Measurements from ENCODE around the gene MPC2.

Gene MPC2

DNA sequence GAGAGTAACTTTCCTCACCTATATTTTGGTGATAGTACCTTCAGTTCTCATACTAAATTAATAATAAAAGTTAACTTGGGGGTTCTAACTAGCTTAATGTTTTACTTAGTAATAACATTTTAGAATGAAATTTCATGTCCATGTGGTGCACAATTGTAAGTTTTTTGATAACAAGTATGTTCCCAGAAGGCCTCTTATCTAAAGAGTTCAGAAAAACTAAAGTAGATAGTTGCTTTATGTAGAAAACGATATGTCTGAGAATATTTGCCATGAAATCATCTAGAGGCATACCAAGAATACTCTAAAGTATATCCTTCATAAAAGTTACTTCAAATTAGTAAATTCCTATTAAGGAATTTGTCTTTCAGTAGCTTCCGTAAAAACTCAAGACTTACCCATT is 12.8 kb downstream of the MPC2 start:
- TF ChIP-seq FOXM1 (IDR thresholded peaks at IDR 0.05; ENCODE audit: borderline replicate concordance), result no peak
- TF ChIP-seq ELF4 (IDR thresholded peaks at IDR 0.05), result no peak
- TF ChIP-seq L3MBTL2 (conservative IDR thresholded peaks at IDR 0.05), result no peak
- no peak for TF ChIP-seq HDGF (IDR thresholded peaks at IDR 0.05; ENCODE audit: borderline replicate concordance)
- TF ChIP-seq FOXK2 (IDR thresholded peaks at IDR 0.05), result no peak
- TF ChIP-seq TARDBP (IDR thresholded peaks at IDR 0.05), result no peak
- TF ChIP-seq SUZ12 (IDR thresholded peaks at IDR 0.05), result no peak
- TF ChIP-seq CTBP1 (IDR thresholded peaks at IDR 0.05; ENCODE audit: borderline replicate concordance), result no peak
- no peak for TF ChIP-seq SP1 (IDR thresholded peaks at IDR 0.05)
- TF ChIP-seq ZNF384 (IDR thresholded peaks at IDR 0.05), result no peak
- no peak for TF ChIP-seq FOXA1 (IDR thresholded peaks at IDR 0.05)
- ChIA-PET CTCF (interaction anchor here (0.7 kb wide), 1 partner anchor 9 kb away, joined by 3 read pairs; no protein-coding TSS in a partner anchor), POLR2A (interaction anchor here (5.3 kb wide), 1 partner anchor 12 kb away, joined by 39 read pairs; the partner anchor contains the start of genes DCAF6 and MPC2)
- no peak for DNase-seq (ENCODE audit: extremely low spot score)

DNA sequence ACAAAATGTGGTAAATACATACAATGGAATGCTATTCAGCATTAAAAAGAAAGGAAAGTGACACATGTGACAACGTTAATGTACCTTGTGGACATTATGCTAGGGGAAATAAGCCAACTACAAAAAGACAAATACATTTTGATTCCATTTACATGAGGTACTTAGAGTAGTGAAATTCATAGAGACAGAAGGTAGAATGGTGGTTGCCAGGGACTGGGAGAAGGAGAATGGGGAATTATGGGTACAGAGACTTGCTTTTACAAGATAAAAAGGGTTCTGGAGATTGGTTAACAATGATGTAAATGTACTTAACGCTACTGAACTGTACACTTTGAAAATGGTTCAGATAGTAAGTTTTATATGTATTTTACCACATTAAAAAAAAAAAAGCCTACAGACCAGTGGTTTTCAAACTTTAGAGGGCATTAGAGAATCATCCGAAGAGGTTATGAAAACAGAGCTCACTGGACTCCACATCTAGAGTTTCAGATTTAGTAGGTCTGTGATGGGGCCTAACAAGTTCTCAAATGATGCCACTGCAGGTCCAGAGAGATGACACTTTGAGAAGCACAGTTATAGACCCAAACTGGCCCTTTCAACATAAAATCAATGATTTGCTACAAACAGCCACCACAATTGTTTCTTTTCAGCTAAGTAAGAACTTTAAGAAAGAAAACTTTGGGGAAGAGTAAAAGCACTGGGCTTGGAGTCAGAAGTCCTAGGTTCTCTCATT is 13.4 kb downstream of the MPC2 start:
- CTCF ChIA-PET, result interaction anchor here (0.7 kb wide), 1 partner anchor 10 kb away, joined by 3 read pairs; no protein-coding TSS in a partner anchor
- POLR2A ChIA-PET, result interaction anchor here (5.3 kb wide), 1 partner anchor 12 kb away, joined by 39 read pairs; the partner anchor contains the start of genes DCAF6 and MPC2
- no peak for DNase-seq (ENCODE audit: extremely low spot score)
- TF ChIP-seq ELF4 (IDR thresholded peaks at IDR 0.05) (no peak), FOXK2 (IDR thresholded peaks at IDR 0.05) (no peak), BHLHE40 (IDR thresholded peaks at IDR 0.05; ENCODE audit: borderline replicate concordance) (no peak), ZNF384 (IDR thresholded peaks at IDR 0.05) (no peak), TARDBP (IDR thresholded peaks at IDR 0.05) (no peak)
- TF ChIP-seq, protein P1, sequence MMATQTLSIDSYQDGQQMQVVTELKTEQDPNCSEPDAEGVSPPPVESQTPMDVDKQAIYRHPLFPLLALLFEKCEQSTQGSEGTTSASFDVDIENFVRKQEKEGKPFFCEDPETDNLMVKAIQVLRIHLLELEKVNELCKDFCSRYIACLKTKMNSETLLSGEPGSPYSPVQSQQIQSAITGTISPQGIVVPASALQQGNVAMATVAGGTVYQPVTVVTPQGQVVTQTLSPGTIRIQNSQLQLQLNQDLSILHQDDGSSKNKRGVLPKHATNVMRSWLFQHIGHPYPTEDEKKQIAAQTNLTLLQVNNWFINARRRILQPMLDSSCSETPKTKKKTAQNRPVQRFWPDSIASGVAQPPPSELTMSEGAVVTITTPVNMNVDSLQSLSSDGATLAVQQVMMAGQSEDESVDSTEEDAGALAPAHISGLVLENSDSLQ (IDR thresholded peaks at IDR 0.05), result no peak

DNA sequence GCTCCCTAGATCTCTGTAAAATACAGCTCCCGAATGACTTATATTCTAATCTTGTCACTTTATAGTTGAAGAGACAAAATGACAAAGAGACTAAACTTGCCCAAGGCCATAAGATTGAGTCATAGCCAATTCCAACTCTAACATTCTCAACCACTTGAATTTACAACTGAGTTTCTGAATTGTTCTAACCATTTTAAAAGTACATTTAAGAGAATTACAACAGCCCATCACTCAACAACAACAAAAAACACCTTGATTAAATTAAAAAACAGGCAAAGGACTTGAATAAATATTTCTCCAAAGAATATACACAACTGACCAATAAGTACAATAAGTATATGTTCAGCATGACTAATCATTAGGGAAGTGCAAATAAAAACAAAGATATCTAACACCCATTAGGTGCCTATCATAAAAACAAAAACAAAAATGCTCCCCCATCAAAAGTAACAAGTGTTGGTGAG is 14.2 kb downstream of the MPC2 start:
- no peak for DNase-seq (ENCODE audit: extremely low spot score)
- CTCF ChIA-PET, result no interaction called here
- POLR2A ChIA-PET, result no interaction called here
- no peak for TF ChIP-seq CTBP1 (IDR thresholded peaks at IDR 0.05; ENCODE audit: borderline replicate concordance)
- TF ChIP-seq, protein P1 (IDR thresholded peaks at IDR 0.05), result no peak
- no peak for TF ChIP-seq HDGF (IDR thresholded peaks at IDR 0.05; ENCODE audit: borderline replicate concordance)
- no peak for TF ChIP-seq ZNF384 (IDR thresholded peaks at IDR 0.05)
- no peak for TF ChIP-seq ARNT (IDR thresholded peaks at IDR 0.05)
- no peak for TF ChIP-seq FOXA1 (IDR thresholded peaks at IDR 0.05)
- TF ChIP-seq L3MBTL2 (conservative IDR thresholded peaks at IDR 0.05), result no peak
- no peak for TF ChIP-seq NFRKB (IDR thresholded peaks at IDR 0.05)
- TF ChIP-seq FOXM1 (IDR thresholded peaks at IDR 0.05; ENCODE audit: borderline replicate concordance), result no peak
- no peak for TF ChIP-seq LEF1 (IDR thresholded peaks at IDR 0.05; ENCODE audit: borderline replicate concordance)
- no peak for TF ChIP-seq FOXK2 (IDR thresholded peaks at IDR 0.05)

DNA sequence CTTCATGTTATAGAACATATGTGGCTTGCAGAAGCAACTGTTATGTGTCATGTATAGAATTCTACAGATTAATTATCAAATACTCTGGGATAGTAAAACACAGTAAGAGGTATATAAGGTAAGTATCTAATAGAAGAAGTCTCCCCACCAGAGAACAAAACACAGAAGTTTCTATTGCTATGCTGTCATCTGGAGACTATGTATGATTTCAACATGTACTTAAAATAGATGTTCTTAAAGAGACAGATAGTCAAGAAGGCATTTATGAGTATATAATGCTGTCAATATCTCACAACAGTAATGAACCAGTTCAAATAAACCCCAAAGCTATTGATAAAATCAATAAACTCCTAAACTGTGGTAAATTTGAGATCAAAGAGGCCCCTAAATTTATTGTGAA is 14.8 kb downstream of the MPC2 start:
- DNase-seq (ENCODE audit: extremely low spot score), result no peak
- CTCF ChIA-PET, result interaction anchor here (0.7 kb wide), 1 partner anchor 113 kb away, joined by 3 read pairs; no protein-coding TSS in a partner anchor
- POLR2A ChIA-PET, result no interaction called here
- TF ChIP-seq FOXA1 (IDR thresholded peaks at IDR 0.05) (no peak), TARDBP (IDR thresholded peaks at IDR 0.05) (no peak), SP1 (IDR thresholded peaks at IDR 0.05) (no peak), HDGF (IDR thresholded peaks at IDR 0.05; ENCODE audit: borderline replicate concordance) (no peak)
- TF ChIP-seq, protein P1 (IDR thresholded peaks at IDR 0.05), result peak; percentile 88

DNA sequence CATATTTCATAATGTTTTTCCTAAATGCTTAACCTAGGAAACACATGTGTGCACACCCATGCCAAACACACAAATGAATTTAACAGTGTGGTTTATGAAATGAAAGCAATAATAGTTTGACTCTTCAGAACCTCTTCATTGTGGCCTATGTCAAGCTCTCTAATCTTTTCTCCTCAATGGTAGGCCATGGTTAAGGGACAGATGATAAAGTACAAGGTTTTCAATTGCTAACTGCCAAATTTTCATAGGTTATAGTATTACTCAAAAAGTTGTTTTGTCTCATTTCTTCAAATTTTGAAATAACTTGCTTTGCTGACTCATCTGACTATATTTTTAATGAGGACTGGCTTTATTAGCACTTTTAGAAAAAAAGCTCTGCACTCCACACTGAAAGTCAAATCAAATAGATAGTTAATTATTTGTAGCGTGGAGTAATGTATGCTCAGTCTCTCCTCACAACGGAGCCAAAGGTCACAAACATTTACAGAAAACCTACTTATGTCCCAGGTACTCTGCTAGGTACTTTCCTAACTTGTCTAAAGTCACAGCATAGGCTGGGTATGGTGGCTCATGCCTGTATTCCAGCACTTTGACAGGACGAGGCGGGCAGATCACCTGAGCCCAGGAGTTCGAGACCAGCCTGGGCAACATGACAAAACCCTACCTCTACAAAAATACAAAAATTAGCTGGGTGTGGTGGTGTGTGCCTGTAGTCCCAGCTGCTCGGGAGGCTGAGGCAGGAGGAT is 19.9 kb downstream of the MPC2 start:
- POLR2A ChIA-PET, result no interaction called here
- no peak for TF ChIP-seq NFRKB (IDR thresholded peaks at IDR 0.05)
- TF ChIP-seq, protein P1 (IDR thresholded peaks at IDR 0.05), result no peak
- TF ChIP-seq TARDBP (IDR thresholded peaks at IDR 0.05), result no peak
- no peak for TF ChIP-seq CTBP1 (IDR thresholded peaks at IDR 0.05; ENCODE audit: borderline replicate concordance)
- no peak for TF ChIP-seq ELF4 (IDR thresholded peaks at IDR 0.05)
- CTCF ChIA-PET, result interaction anchor here (1.0 kb wide), 1 partner anchor 10 kb away, joined by 3 read pairs; no protein-coding TSS in a partner anchor
- DNase-seq (ENCODE audit: extremely low spot score), result no peak

DNA sequence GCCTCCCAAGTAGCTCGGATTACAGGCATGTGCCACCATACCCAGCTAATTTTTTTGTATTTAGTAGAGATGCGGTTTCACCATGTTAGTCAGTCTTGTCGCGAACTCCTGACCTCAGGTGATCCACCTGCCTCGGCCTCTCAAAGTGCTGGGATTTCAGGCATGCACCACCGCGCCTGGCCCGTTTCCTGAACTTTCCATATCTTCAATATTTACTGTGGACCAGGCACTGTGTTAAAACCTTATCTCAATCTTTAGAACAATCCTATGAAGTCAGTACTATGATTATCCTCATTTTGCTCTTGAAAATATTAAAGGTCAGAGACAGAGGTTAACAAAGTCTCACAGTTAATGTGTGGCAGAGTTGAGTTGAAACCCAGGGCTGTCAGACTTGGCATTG is 21.3 kb downstream of the MPC2 start:
- TF ChIP-seq ARNT (IDR thresholded peaks at IDR 0.05), result no peak
- TF ChIP-seq HDGF (IDR thresholded peaks at IDR 0.05; ENCODE audit: borderline replicate concordance), result no peak
- no peak for TF ChIP-seq FOXA1 (IDR thresholded peaks at IDR 0.05)
- TF ChIP-seq ZNF384 (IDR thresholded peaks at IDR 0.05), result no peak
- TF ChIP-seq L3MBTL2 (conservative IDR thresholded peaks at IDR 0.05), result no peak
- TF ChIP-seq SP1 (IDR thresholded peaks at IDR 0.05), result no peak
- ChIA-PET POLR2A (no interaction called here), CTCF (no interaction called here)
- no peak for DNase-seq (ENCODE audit: extremely low spot score)
